Measurements from ENCODE around the gene SKOR1.

SKOR1 gene

GRCh38 chr15:67832031-67832551, 6.8 kb downstream of the SKOR1 start:
- H3K4me1 ChIP-seq (ENCODE audit: control insufficient read depth in 5 of 5, insufficient read depth in 5 of 5, low read length in 5 of 5), result peaks cover 1 to 63% (median 55%) of the 10 kb centered on the region in 5 donors

GRCh38 chr15:67832897-67833709, 7.8 kb downstream of the SKOR1 start:
- H3K4me1 ChIP-seq (ENCODE audit: control insufficient read depth in 5 of 5, insufficient read depth in 5 of 5, low read length in 5 of 5), result peaks cover 1 to 55% (median 51%) of the 10 kb centered on the region in 5 donors

More at GRCh38 chr15:67832031-67832551, 6.8 kb downstream of the SKOR1 start:
- Histone ChIP-seq H3K27ac (ENCODE audit: low read depth, low read length) (no peak overlapping the region), H3K27me3 (ENCODE audit: control insufficient read depth in 5 of 5, insufficient read depth in 4 of 5, low read length in 5 of 5) (peaks cover 65 to 82% (median 75%) of the 10 kb centered on the region in 5 donors), H3K36me3 (ENCODE audit: control insufficient read depth in 5 of 5, insufficient read depth in 5 of 5, low read length in 5 of 5) (no peaks in the 10 kb centered on the region), H3K4me3 (ENCODE audit: low read depth in 1 of 5, low read length in 5 of 5) (no peak overlapping the region), H3K9ac (ENCODE audit: low read length in 5 of 5) (no peak overlapping the region), H3K9me3 (ENCODE audit: control insufficient read depth in 5 of 5, low read length in 5 of 5) (no peaks in the 10 kb centered on the region)

GRCh38 chr15:67833710-67834511, 8.6 kb downstream of the SKOR1 start:
- Histone ChIP-seq H3K27ac (ENCODE audit: low read depth, low read length) (no peak overlapping the region), H3K9me3 (ENCODE audit: control insufficient read depth in 5 of 5, low read length in 5 of 5) (no peaks in the 10 kb centered on the region), H3K27me3 (ENCODE audit: control insufficient read depth in 5 of 5, insufficient read depth in 4 of 5, low read length in 5 of 5) (peaks cover 51 to 68% (median 60%) of the 10 kb centered on the region in 5 donors), H3K9ac (ENCODE audit: low read length in 5 of 5) (peak overlapping the region in 2 of 5 donors; percentile 28 to 51), H3K4me3 (ENCODE audit: low read depth in 1 of 5, low read length in 5 of 5) (peak overlapping the region; percentile 27 to 68 (median 63)), H3K4me1 (ENCODE audit: control insufficient read depth in 5 of 5, insufficient read depth in 5 of 5, low read length in 5 of 5) (peaks cover 1 to 54% (median 48%) of the 10 kb centered on the region in 5 donors), H3K36me3 (ENCODE audit: control insufficient read depth in 5 of 5, insufficient read depth in 5 of 5, low read length in 5 of 5) (no peaks in the 10 kb centered on the region)

More at GRCh38 chr15:67832897-67833709, 7.8 kb downstream of the SKOR1 start:
- Histone ChIP-seq H3K9ac (ENCODE audit: low read length in 5 of 5) (no peak overlapping the region), H3K4me3 (ENCODE audit: low read depth in 1 of 5, low read length in 5 of 5) (peak overlapping the region; percentile 27 to 68 (median 63)), H3K9me3 (ENCODE audit: control insufficient read depth in 5 of 5, low read length in 5 of 5) (no peaks in the 10 kb centered on the region), H3K27ac (ENCODE audit: low read depth, low read length) (no peak overlapping the region), H3K27me3 (ENCODE audit: control insufficient read depth in 5 of 5, insufficient read depth in 4 of 5, low read length in 5 of 5) (peaks cover 59 to 76% (median 68%) of the 10 kb centered on the region in 5 donors), H3K36me3 (ENCODE audit: control insufficient read depth in 5 of 5, insufficient read depth in 5 of 5, low read length in 5 of 5) (no peaks in the 10 kb centered on the region)

DNA sequence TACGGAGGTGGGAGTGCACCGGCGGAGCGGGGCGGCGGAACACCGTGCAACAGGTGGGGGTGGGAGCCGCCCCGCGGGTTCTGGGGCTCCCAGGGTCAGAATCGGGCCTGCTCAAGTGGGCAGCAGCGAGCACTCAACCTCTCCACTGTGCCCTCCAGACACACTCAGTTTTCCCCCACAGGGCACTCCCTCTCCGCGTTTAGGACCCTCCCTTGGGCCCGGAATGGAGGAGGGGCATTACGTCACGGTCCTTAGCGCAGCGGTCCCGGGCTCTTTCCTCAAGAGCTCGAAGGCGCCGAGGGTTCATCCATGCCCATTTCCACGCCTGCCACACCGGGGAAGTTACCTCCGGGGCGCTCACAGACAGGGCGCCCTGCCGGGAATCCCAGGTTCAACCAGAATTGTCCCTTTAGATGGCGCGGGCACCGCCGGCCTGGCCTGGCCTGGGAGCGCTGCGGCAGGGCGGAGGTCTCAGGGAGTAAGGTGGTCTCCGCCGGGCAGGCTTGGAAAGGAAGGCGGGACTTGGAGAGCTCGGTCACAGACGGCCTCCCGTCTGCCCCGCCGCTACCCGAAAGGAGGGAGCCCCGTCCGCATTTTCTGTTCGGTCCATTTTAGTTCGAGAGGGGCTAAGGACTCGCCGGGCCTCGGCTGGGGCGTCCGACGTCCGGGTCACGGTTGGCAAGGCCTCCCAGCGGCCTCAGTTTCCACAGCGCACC, 9.4 kb downstream of the SKOR1 start:
- H3K27me3 ChIP-seq (ENCODE audit: control insufficient read depth in 5 of 5, insufficient read depth in 4 of 5, low read length in 5 of 5), result peaks cover 47 to 59% (median 54%) of the 10 kb centered on the region in 5 donors
- H3K9me3 ChIP-seq (ENCODE audit: control insufficient read depth in 5 of 5, low read length in 5 of 5), result no peaks in the 10 kb centered on the region
- peak overlapping the region in 3 of 5 donors; percentile 7 to 71 (median 11) for H3K9ac ChIP-seq (ENCODE audit: low read length in 5 of 5)
- H3K27ac ChIP-seq (ENCODE audit: low read depth, low read length), result no peak overlapping the region
- peak overlapping the region; percentile 63 to 71 (median 64) for H3K4me3 ChIP-seq (ENCODE audit: low read depth in 1 of 5, low read length in 5 of 5)
- peaks cover 4 to 56% (median 51%) of the 10 kb centered on the region in 5 donors for H3K4me1 ChIP-seq (ENCODE audit: control insufficient read depth in 5 of 5, insufficient read depth in 5 of 5, low read length in 5 of 5)
- H3K36me3 ChIP-seq (ENCODE audit: control insufficient read depth in 5 of 5, insufficient read depth in 5 of 5, low read length in 5 of 5), result no peaks in the 10 kb centered on the region

GRCh38 chr15:67835297-67836133, 10.2 kb downstream of the SKOR1 start:
- Histone ChIP-seq H3K27ac (ENCODE audit: low read depth, low read length) (no peak overlapping the region), H3K9ac (ENCODE audit: low read length in 5 of 5) (peak overlapping the region in 4 of 5 donors; percentile 56 to 77 (median 68)), H3K4me3 (ENCODE audit: low read depth in 1 of 5, low read length in 5 of 5) (peak overlapping the region; percentile 63 to 77 (median 64)), H3K27me3 (ENCODE audit: control insufficient read depth in 5 of 5, insufficient read depth in 4 of 5, low read length in 5 of 5) (peaks cover 40 to 51% (median 48%) of the 10 kb centered on the region in 5 donors), H3K4me1 (ENCODE audit: control insufficient read depth in 5 of 5, insufficient read depth in 5 of 5, low read length in 5 of 5) (peaks cover 4 to 57% (median 51%) of the 10 kb centered on the region in 5 donors), H3K36me3 (ENCODE audit: control insufficient read depth in 5 of 5, insufficient read depth in 5 of 5, low read length in 5 of 5) (no peaks in the 10 kb centered on the region), H3K9me3 (ENCODE audit: control insufficient read depth in 5 of 5, low read length in 5 of 5) (no peaks in the 10 kb centered on the region)

DNA sequence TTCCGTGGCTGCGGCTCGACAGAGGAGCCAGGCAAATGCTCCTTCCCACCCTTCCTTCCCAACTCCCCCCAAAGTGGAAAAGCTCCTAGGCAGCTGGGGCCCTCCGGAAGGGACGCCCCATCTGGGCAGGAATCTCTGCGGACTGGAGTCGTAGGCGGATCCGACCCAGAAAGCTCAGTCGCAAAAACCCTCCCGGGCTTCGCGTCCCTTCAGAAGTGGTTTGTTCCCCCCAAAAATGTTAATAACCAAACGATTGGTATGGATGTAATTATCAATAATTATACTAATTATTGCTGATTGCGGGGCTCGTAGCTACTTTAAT, 10.8 kb downstream of the SKOR1 start:
- Histone ChIP-seq H3K27me3 (ENCODE audit: control insufficient read depth in 5 of 5, insufficient read depth in 4 of 5, low read length in 5 of 5) (peaks cover 34 to 46% (median 42%) of the 10 kb centered on the region in 5 donors), H3K4me3 (ENCODE audit: low read depth in 1 of 5, low read length in 5 of 5) (peak overlapping the region; percentile 63 to 77 (median 64)), H3K4me1 (ENCODE audit: control insufficient read depth in 5 of 5, insufficient read depth in 5 of 5, low read length in 5 of 5) (peaks cover 6 to 61% (median 56%) of the 10 kb centered on the region in 5 donors), H3K36me3 (ENCODE audit: control insufficient read depth in 5 of 5, insufficient read depth in 5 of 5, low read length in 5 of 5) (no peaks in the 10 kb centered on the region), H3K9me3 (ENCODE audit: control insufficient read depth in 5 of 5, low read length in 5 of 5) (no peaks in the 10 kb centered on the region), H3K9ac (ENCODE audit: low read length in 5 of 5) (peak overlapping the region in 4 of 5 donors; percentile 56 to 77 (median 68)), H3K27ac (ENCODE audit: low read depth, low read length) (no peak overlapping the region)

- Histone ChIP-seq H3K27ac (ENCODE audit: low read depth, low read length) (no peak overlapping the region), H3K9ac (ENCODE audit: low read length in 5 of 5) (peak overlapping the region in 4 of 5 donors; percentile 56 to 77 (median 68)), H3K9me3 (ENCODE audit: control insufficient read depth in 5 of 5, low read length in 5 of 5) (no peaks in the 10 kb centered on the region), H3K4me3 (ENCODE audit: low read depth in 1 of 5, low read length in 5 of 5) (peak overlapping the region; percentile 63 to 77 (median 64)), H3K27me3 (ENCODE audit: control insufficient read depth in 5 of 5, insufficient read depth in 4 of 5, low read length in 5 of 5) (peaks cover 31 to 42% (median 38%) of the 10 kb centered on the region in 5 donors), H3K4me1 (ENCODE audit: control insufficient read depth in 5 of 5, insufficient read depth in 5 of 5, low read length in 5 of 5) (peaks cover 9 to 65% (median 60%) of the 10 kb centered on the region in 5 donors), H3K36me3 (ENCODE audit: control insufficient read depth in 5 of 5, insufficient read depth in 5 of 5, low read length in 5 of 5) (no peaks in the 10 kb centered on the region)
Observed at GRCh38 chr15:67836477-67836876, 11.2 kb downstream of the SKOR1 start.

DNA sequence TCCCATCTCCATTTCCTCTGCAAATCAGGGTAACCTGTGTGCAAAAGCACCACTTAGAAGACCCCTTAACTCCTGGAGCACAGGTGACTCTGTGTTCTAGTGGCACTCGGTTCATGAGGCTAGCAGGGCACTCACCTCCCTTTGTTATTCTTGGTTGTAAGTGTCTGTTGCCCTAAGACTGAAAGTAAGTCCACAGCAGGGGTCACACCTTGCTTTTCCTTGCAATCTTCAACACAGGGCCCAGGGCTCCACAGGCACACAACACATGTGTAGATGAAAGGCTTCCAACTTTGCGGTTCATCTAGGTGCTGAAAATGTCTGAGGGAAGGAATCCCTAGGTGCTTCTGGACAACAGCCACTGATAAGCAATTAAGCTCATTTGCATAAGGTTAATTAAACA, 11.6 kb downstream of the SKOR1 start:
- H3K36me3 ChIP-seq (ENCODE audit: control insufficient read depth in 5 of 5, insufficient read depth in 5 of 5, low read length in 5 of 5), result no peaks in the 10 kb centered on the region
- H3K4me3 ChIP-seq (ENCODE audit: low read depth in 1 of 5, low read length in 5 of 5), result no peak overlapping the region
- H3K27ac ChIP-seq (ENCODE audit: low read depth, low read length), result no peak overlapping the region
- peaks cover 29 to 40% (median 36%) of the 10 kb centered on the region in 5 donors for H3K27me3 ChIP-seq (ENCODE audit: control insufficient read depth in 5 of 5, insufficient read depth in 4 of 5, low read length in 5 of 5)
- peaks cover 9 to 67% (median 61%) of the 10 kb centered on the region in 5 donors for H3K4me1 ChIP-seq (ENCODE audit: control insufficient read depth in 5 of 5, insufficient read depth in 5 of 5, low read length in 5 of 5)
- no peaks in the 10 kb centered on the region for H3K9me3 ChIP-seq (ENCODE audit: control insufficient read depth in 5 of 5, low read length in 5 of 5)
- H3K9ac ChIP-seq (ENCODE audit: low read length in 5 of 5), result no peak overlapping the region

All from subcutaneous abdominal adipose tissue (tissue), 5 donors.